GM23248 (cell line): ENCODE measurements around the gene LAMB2. TPM values are rescaled to one million over a fixed set of nuclear protein-coding genes. Genes with fewer than 3 reads are reported as not detected.

Experiments used
- DNase-seq: peaks from one replicate; pipeline ENCODE4 v3.0.0-alpha.2; 2015
- H2AFZ ChIP-seq: fragments of 200-600 bp; sonication (generic); 2 replicates; pipeline ENCODE4 v1.6.1; 2016; ENCODE audit warnings: antibody characterized with exemption
- H3F3A ChIP-seq: fragments of 200-600 bp; sonication (generic); 2 replicates; pipeline ENCODE4 v1.6.1; 2016; ENCODE audit warnings: mild to moderate bottlenecking, antibody characterized with exemption, mixed run types; ENCODE audit not compliant: insufficient read depth
- H3K27ac ChIP-seq: fragments of 200-600 bp; sonication (generic); 2 replicates; pipeline ENCODE4 v1.5.1; 2016; ENCODE audit warnings: mild to moderate bottlenecking
- H3K27me3 ChIP-seq: fragments of 200-600 bp; sonication (generic); replicated peaks from 2 replicates; pipeline ENCODE4 v1.6.1; 2016; ENCODE audit warnings: mild to moderate bottlenecking; ENCODE audit not compliant: insufficient read depth
- H3K36me3 ChIP-seq: fragments of 200-600 bp; sonication (generic); 2 replicates; pipeline ENCODE4 v1.6.1; 2016; ENCODE audit warnings: low read depth, mild to moderate bottlenecking
- H3K4me1 ChIP-seq: fragments of 200-600 bp; sonication (generic); 2 replicates; pipeline ENCODE4 v1.6.1; 2016; ENCODE audit warnings: mild to moderate bottlenecking; ENCODE audit not compliant: insufficient read depth
- H3K4me2 ChIP-seq: fragments of 200-600 bp; sonication (generic); one replicate; pipeline ENCODE4 v1.6.1; 2016; ENCODE audit warnings: mild to moderate bottlenecking; ENCODE audit not compliant: unreplicated experiment
- H3K4me3 ChIP-seq: fragments of 200-600 bp; sonication (generic); 2 replicates; pipeline ENCODE4 v1.5.1; 2016; ENCODE audit warnings: mild to moderate bottlenecking
- H3K79me2 ChIP-seq: fragments of 200-600 bp; sonication (generic); 2 replicates; pipeline ENCODE4 v1.6.1; 2016; ENCODE audit warnings: mild to moderate bottlenecking; ENCODE audit not compliant: insufficient read depth
- H3K9ac ChIP-seq: fragments of 200-600 bp; sonication (generic); 2 replicates; pipeline ENCODE4 v1.6.1; 2016; ENCODE audit warnings: mild to moderate bottlenecking
- H3K9me2 ChIP-seq: fragments of 200-600 bp; sonication (generic); 2 replicates; pipeline ENCODE4 v1.6.1; 2016; ENCODE audit warnings: mixed run types, mild to moderate bottlenecking, moderate library complexity; ENCODE audit not compliant: insufficient read depth
- H3K9me3 ChIP-seq: fragments of 200-600 bp; sonication (generic); one replicate; pipeline ENCODE4 v1.6.1; 2017; ENCODE audit warnings: low read depth
- H4K20me1 ChIP-seq: fragments of 200-600 bp; sonication (generic); 2 replicates; pipeline ENCODE4 v1.6.0; 2016; ENCODE audit not compliant: insufficient read depth
- EZH2 ChIP-seq: fragments of 200-600 bp; sonication (generic); IDR thresholded peaks from 2 replicates; pipeline ENCODE4 v1.6.1; 2018; ENCODE audit warnings: antibody characterized with exemption, mild to moderate bottlenecking; ENCODE audit not compliant: insufficient read depth, poor library complexity, severe bottlenecking
- EZH2phosphoT487 ChIP-seq: fragments of 200-600 bp; sonication (generic); IDR thresholded peaks from 2 replicates; pipeline ENCODE4 v1.6.1; 2018; ENCODE audit warnings: antibody characterized with exemption, moderate library complexity, mild to moderate bottlenecking, low read depth; ENCODE audit not compliant: insufficient read depth
- WGBS, 2 experiments: methylation state at CpG; one replicate each; pipeline ENCODE4 v1.1.6; 2015 to 2017; ENCODE audit warnings: low lambda C conversion rate in 2 of 2, low coverage in 1 of 2; ENCODE audit errors: missing lambda C conversion rate in 2 of 2; 5-methylcytosine and 5-hydroxymethylcytosine counted together
- in situ Hi-C: fragments of 300-500 bp; cut with MboI; formaldehyde crosslinking; loops from 2 replicates; pipeline ENCODE4 v1.15.0; 2020
- polyA plus RNA-seq: library from polyadenylated mRNA; unstranded; fragments of >200 nt; fragmentation: Nextera tagmentation; extraction: Ambion mirVana; gene quantifications from 2 replicates; pipeline ENCODE4 v1.2.1, GENCODE V29; 2016
- total RNA-seq: library from RNA; depleted of rRNA; stranded (reverse); fragments of >200 nt; shearing (Covaris generic); gene quantifications from 2 replicates; pipeline ENCODE4 v1.2.3, GENCODE V29; 2014

Gene LAMB2
- total and polyA plus RNA-seq, 2 experiments from 2014 or later: 539 to 894 TPM

DNA sequence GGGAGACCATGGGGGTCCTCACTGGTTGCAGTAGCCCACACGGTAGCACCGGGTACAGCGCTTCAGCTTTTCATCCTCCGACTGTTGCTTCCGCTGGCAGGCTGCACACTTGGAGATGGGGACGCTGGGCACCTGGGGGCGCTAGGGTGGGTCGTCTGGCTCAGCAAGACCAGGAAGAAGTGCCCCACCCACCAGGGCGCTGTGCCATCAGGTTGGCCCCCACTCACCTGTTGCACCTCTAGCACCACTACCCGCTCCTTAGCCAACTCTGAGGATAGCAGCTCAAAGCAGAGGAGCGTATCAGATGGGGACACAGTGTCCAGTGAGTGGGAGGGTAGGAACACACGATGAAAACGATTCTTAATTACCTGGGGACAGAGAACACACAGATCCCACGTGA lies 20.6 kb downstream of the LAMB2 start:
- Histone ChIP-seq H3K27ac (no peak overlapping the region), H3K9me3 (no peaks in the 10 kb centered on the region), H4K20me1 (no peaks in the 10 kb centered on the region), H3K9ac (no peak overlapping the region), H3K36me3 (peaks cover 15% of the 10 kb centered on the region), H3K79me2 (peaks cover 6% of the 10 kb centered on the region), H3K4me2 (no peak overlapping the region), H3K27me3 (no peaks in the 10 kb centered on the region), H3K4me1 (no peaks in the 10 kb centered on the region), H3K9me2 (no peaks in the 10 kb centered on the region), H3F3A (no peaks in the 10 kb centered on the region), H3K4me3 (no peak overlapping the region), H2AFZ (no peak overlapping the region)
- in situ Hi-C loops: no loop called here
- no peak for DNase-seq
- TF ChIP-seq EZH2phosphoT487 (no peak), EZH2 (no peak)
- 83 to 88% methylated on average over 9 to 14 of the region's 14 CpGs for WGBS, 2 experiments

DNA sequence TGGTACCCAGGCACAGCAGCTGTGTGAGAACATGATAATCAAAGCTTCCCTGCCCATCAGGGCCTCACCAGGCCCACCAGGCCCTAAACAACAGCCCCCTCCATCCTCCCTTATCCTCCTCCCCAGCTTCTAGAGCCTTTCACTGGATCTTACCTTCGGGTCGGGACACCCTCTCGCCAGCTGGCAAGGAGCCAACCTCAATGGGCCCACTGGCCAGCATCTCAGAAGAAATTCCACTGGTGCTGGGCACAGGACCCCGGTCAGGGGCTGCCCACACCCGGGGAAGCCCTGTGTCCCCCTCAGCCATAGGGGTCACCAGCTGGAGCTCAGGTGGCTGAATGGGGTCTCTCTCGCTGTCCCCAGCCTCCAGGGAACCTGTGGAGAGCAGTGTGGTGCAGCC lies 21.5 kb downstream of the LAMB2 start:
- H3K36me3 ChIP-seq: peaks cover 14% of the 10 kb centered on the region
- H3K9me3 ChIP-seq: no peaks in the 10 kb centered on the region
- WGBS, 2 experiments: 50 to 54% methylated on average over 6 of the region's 6 CpGs
- in situ Hi-C loops: no loop called here
- TF ChIP-seq EZH2phosphoT487: no peak
- TF ChIP-seq EZH2: no peak
- H3K4me3 ChIP-seq: no peak overlapping the region
- H3K79me2 ChIP-seq: peaks cover 4% of the 10 kb centered on the region; the same call in 1 of the 2 replicates
- H3F3A ChIP-seq: peaks cover 2% of the 10 kb centered on the region; the same call in 1 of the 2 replicates
- H3K9ac ChIP-seq: no peak overlapping the region
- no peaks in the 10 kb centered on the region for H4K20me1 ChIP-seq
- H3K27me3 ChIP-seq: no peaks in the 10 kb centered on the region
- H3K4me1 ChIP-seq: no peaks in the 10 kb centered on the region
- DNase-seq: no peak
- H3K27ac ChIP-seq: no peak overlapping the region
- no peak overlapping the region for H3K4me2 ChIP-seq
- no peaks in the 10 kb centered on the region for H3K9me2 ChIP-seq
- H2AFZ ChIP-seq: no peak overlapping the region

DNA sequence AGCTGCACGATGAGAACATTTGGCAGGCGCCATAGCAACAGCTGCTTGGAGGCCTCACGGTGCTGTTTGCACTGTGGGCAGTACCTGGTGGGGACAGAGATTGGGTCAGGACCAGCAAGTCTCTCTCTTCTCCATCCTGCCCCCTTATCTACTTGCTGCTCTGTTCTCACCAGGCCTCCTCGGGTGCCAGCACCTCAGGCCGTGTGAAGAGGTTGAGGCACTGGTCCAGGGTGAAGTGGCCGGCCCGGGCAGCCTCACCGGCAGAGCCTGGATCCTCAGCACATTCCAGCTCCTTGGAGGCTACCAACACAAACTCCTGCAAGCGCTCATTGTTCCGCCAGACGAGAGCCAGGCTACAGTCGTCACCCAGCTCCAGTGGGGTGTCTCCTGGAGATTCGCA lies 22.1 kb downstream of the LAMB2 start:
- Histone ChIP-seq H4K20me1 (no peaks in the 10 kb centered on the region), H3K4me1 (peaks cover under 1% of the 10 kb centered on the region; the same call in 1 of the 2 replicates), H3K4me3 (no peak overlapping the region), H3K9me3 (no peaks in the 10 kb centered on the region), H2AFZ (no peak overlapping the region), H3K27ac (no peak overlapping the region), H3F3A (peaks cover 7% of the 10 kb centered on the region), H3K9me2 (no peaks in the 10 kb centered on the region), H3K4me2 (no peak overlapping the region), H3K9ac (no peak overlapping the region), H3K79me2 (peaks cover 9% of the 10 kb centered on the region), H3K36me3 (peaks cover 8% of the 10 kb centered on the region), H3K27me3 (no peaks in the 10 kb centered on the region)
- in situ Hi-C loops: no loop called here
- DNase-seq: no peak
- 81 to 87% methylated on average over 13 of the region's 13 CpGs for WGBS, 2 experiments
- TF ChIP-seq EZH2phosphoT487: no peak

DNA sequence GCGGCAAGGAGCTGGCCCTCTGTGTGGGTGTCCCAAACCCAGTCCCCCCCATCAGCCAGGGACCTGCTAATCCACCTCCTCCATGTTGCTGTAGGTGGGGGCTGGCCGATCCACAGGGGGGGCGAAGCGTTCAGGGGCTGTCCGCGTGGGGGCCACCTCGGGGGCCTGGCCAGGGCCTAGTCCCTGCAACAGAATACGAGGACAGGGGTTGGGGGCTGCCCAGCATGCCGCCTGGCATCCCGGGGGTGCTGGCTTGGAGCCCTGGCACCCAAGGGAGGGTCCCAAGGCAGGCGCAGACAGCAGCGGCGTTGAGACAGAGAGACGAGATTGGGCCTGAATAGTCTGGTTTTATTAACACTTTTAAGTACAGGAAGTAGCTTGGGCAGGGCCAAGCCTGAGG lies 24.5 kb downstream of the LAMB2 start:
- H3K36me3 ChIP-seq: no peaks in the 10 kb centered on the region
- H3K27ac ChIP-seq: no peak overlapping the region
- peaks cover 13% of the 10 kb centered on the region for H3K4me1 ChIP-seq
- no peak overlapping the region for H3K4me3 ChIP-seq
- no peak overlapping the region for H3K4me2 ChIP-seq
- no peak overlapping the region for H2AFZ ChIP-seq
- H3F3A ChIP-seq: peaks cover 13% of the 10 kb centered on the region
- in situ Hi-C loops: no loop called here
- DNase-seq: no peak
- TF ChIP-seq EZH2phosphoT487 (no peak), EZH2 (no peak)
- H4K20me1 ChIP-seq: no peaks in the 10 kb centered on the region
- peaks cover 34% of the 10 kb centered on the region for H3K79me2 ChIP-seq
- no peak overlapping the region for H3K9ac ChIP-seq
- WGBS, 2 experiments: 74 to 78% methylated on average over 14 of the region's 14 CpGs
- no peaks in the 10 kb centered on the region for H3K9me3 ChIP-seq
- no peaks in the 10 kb centered on the region for H3K9me2 ChIP-seq
- no peaks in the 10 kb centered on the region for H3K27me3 ChIP-seq
